HL-60/S4 (cell line): ENCODE results near the gene TEX2.
"Not testable (repeated sequence)": the region's sequence is repeated elsewhere in the genome, so short reads cannot be mapped to it uniquely, and the experiment has no call there.

ENCODE experiments used
- in situ Hi-C: fragments of 300-500 bp; cut with MboI; formaldehyde crosslinking; loops from 2 replicates; pipeline ENCODE4 v1.14.3; 2022; ENCODE audit warnings: low sequenced_read_pairs

The TEX2 gene

GRCh38 chr17:64186171-64187092, 76.6 kb downstream of the TEX2 start:
- in situ Hi-C loops: no loop called here

DNA sequence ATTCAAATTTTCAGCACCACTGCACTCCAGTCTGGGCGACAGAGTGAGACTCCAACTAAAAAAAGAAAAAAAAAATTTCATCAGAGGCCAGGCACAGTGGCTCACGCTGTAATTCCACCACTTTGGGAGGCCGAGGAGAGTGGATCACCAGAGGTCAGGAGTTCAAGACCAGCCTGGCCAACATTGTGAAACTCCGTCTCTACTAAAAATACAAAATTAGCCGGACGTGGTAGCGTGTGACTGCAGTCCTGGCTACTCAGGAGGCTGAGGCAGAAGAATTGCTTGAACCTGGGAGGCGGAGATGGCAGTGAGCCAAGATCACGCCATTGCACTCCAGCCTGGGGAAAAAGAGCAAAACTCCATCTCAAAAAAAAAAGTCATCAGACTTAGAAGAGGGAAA, 77.5 kb downstream of the TEX2 start:
- in situ Hi-C loops: not testable (repeated sequence)

DNA sequence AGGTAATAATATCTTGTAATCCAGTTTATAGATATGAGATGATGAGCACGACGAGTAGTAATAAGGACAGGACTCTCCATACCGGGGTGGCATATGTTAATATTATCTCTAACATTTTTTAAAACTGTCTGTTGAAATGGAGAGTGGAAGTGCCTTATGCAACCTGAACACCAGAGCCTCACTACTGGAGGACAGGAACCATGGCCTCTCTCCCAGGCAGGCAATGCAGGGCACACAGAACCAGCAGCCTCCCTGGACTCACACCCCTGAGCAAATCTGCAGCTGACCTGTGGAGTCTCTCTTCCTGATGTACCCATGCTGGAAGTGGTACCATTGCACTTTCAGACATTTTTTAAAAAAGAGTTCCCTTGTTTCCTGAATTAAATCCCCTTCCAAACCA, 78.0 kb downstream of the TEX2 start:
- in situ Hi-C loops: no loop called here

DNA sequence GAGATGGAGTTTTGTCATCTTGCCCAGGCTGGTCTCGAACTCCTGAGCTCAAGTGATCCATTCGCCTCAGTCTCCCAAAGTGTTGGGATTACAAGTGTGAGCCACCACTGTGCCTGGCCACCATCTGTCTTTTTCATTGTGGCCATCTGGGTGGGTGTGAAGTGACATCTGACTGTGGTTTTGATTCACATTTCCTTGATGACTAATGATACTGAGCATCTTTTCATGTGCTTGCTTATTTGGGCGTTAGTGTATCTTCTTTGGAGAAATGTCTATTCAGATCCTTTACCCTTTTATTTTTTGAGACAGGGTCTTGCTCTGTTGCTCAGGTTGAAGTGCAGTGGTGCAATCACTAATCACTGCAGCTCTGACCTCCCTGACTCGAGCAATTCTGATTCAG, 79.2 kb downstream of the TEX2 start:
- in situ Hi-C loops: no loop called here

DNA sequence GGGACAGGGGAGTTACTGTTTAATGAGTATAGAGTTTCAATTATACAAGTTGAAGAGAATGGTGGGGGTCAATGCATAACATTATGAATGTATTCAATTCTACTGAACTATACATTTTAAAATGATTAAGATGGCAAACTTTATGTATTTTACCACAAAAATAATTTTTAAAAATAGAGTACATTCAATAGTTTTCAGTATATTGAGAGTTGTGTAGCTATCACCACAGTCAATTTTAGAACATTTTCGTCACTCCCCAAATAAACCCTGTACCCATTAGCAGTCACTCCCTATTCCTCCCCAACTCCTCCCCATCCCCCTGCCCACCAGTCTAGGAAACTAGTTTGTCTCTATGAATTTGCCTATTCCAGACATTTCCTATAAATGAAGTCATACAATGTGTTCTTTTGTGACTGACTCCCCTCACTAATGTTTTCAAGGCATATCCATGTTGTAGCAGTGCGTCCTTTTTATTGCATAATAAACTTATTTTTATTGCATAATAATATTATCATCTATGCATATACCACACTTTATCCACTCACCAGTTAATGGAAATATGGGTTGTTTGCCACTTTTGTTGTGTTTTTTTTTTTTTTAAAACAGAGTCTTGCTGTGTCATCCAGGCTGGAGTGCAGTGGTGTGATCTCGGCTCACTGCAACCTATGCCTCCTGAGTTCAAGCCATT, 80.6 kb downstream of the TEX2 start:
- in situ Hi-C loops: no loop called here

- in situ Hi-C loops: no loop called here
Observed at GRCh38 chr17:64180089-64181073, 82.7 kb downstream of the TEX2 start.

DNA sequence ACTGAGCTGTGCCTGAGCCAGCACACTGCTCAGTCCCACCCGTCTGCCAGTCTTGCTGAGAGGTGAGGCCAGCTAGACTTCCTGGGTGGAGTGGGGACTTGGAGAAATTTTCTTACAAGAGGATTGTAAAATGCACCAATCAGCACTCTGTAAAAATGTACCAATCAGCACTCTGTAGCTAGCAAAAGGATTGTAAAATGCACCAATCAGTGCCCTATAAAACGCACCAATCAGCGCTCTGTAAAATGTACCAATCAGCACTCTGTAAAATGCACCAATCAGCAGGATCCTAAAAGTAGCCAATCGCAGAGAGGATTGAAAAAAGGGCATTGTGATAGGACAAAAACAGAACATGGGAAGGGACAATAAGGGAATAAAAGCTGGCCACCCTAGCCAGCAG, 84.0 kb downstream of the TEX2 start:
- in situ Hi-C loops: not testable (repeated sequence)

DNA sequence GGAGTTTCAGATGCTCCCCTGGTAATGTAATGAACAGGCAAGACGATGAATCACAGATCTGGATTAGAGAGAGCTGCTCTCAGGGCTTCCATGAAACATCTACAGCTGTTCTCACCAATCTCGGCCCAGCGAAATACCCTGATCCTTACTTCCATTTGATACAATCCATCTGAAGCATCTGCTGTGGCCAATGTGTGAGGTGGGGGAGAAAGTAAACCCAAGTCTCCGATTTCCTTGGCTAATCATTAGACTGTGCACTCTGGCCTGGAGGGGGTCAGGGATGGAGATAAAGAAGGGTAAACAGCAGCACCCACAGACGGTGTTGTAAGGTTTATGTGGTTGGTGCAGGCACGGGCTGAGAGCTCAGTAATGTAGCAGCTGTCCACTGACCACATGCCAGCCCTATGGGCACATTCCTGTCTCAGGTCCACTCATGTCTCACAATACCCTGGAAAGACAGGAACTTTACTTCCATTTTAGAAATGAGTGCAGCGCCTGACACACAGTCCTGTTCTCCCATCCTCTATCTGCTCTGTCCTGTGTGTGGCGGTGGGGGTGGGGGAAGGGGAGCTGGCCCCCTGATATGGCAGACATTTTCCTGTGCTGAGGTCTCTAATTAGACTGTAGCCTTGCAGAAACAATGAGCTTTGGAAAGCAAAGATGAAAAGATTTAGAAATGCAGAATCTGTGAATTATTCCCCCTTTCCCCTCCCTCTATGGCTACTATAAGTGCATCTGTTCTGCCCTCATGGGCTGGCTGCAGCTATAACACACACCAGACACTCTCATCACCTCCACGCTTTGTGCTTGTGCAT, 84.8 kb downstream of the TEX2 start:
- in situ Hi-C loops: no loop called here

- in situ Hi-C loops: no loop called here
Observed at GRCh38 chr17:64177311-64178010, 85.6 kb downstream of the TEX2 start.

DNA sequence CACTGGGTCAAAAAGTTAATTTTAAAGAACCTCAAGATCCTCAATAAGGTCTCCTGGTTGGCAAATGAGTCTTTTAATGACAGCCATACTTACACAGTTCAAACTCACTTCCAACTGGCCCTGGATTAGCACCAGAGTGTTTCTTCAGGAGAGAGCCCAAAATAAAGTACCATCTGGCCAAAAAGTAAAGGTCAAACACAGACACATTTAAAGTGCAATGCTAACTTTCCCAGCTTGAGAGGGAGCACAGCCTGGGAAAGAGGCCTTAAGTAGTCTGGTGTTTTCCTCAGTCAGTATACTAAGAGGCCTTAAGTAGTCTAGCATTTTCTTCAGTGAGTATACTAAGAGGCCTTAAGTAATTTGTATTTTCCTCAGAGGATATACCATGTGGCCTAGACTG, 86.5 kb downstream of the TEX2 start:
- in situ Hi-C loops: no loop called here

GRCh38 chr17:64174686-64175456, 88.2 kb downstream of the TEX2 start:
- in situ Hi-C loops: no loop called here

- in situ Hi-C loops: no loop called here
Observed at GRCh38 chr17:64173646-64174045, 89.4 kb downstream of the TEX2 start.

GRCh38 chr17:64172510-64172909, 90.5 kb downstream of the TEX2 start:
- in situ Hi-C loops: no loop called here

- in situ Hi-C loops: no loop called here
Observed at GRCh38 chr17:64171041-64171440, 92.0 kb downstream of the TEX2 start.

DNA sequence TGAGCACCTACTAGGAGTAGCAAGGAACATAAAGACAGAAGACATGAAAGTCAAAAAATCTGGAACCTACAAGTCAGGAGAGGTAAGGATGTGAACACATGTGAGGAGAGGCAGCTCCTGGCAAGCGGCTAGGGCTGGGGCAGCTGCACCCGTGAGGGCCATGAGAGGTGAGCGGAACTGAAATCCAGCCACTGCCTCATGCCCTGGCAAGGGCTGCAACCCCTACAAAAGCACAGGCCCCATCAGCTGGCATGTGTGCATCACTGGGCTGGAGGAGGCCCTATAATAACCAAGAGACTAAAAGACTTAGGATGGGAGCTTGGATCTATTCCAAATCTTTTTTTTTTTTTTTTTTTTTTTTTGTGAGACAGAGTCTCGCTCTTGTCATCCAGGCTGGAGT, 92.8 kb downstream of the TEX2 start:
- in situ Hi-C loops: no loop called here

GRCh38 chr17:64167666-64168065, 95.4 kb downstream of the TEX2 start:
- in situ Hi-C loops: not testable (repeated sequence)

DNA sequence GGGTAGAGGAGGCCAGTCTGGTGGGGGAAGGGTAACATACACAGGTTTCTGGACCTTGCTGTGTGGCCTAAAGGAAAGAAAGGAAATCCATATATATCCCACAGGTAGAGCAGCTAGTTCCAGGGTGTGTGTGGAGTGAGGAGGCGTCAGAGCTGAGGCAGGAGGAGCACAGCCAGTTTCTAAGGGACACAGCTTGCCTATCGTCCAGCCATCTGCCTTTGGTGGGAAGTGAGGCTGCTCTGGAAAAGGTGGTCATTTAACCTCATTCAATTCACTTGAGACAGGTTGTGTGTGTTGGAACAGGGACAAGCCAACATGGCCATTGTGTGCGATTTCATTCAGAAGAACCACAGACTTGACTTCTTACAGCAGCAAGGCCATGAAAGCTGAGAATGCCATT, 96.2 kb downstream of the TEX2 start:
- in situ Hi-C loops: no loop called here

DNA sequence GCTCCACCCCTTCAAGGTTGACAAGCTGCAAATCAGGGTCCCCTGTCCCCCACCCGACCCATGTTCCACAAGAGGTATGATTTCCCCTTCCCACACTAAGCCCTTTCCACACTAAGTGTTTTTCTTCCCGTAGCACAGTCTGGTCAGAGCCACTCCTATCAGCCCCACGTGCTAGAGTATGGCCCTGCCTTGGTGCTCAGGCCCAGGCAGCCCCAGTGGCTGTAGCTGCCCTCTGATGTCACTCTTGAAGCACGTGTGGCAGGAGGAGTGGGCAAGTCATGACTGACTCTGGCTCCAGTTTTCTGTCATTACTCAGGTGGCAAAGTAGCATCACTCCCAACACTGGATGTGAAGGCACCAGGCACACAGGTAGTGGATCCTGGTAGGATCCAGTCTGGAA, 97.7 kb downstream of the TEX2 start:
- in situ Hi-C loops: no loop called here
